HG02973 (cell line): Measurements from ENCODE around the gene LENG1.
A peak's percentile ranks its signal among the peaks of the same experiment; 100 is the strongest.

Source experiments
- ATAC-seq: cut with Tn5 transposase; IDR thresholded peaks from one replicate; pipeline ENCODE4 v1.9.1; 2021; ENCODE audit warnings: moderate library complexity; ENCODE audit not compliant: unreplicated experiment

LENG1 gene

GRCh38 chr19:54142166-54142780 lies 17.2 kb downstream of the LENG1 start:
- no peak for ATAC-seq

DNA sequence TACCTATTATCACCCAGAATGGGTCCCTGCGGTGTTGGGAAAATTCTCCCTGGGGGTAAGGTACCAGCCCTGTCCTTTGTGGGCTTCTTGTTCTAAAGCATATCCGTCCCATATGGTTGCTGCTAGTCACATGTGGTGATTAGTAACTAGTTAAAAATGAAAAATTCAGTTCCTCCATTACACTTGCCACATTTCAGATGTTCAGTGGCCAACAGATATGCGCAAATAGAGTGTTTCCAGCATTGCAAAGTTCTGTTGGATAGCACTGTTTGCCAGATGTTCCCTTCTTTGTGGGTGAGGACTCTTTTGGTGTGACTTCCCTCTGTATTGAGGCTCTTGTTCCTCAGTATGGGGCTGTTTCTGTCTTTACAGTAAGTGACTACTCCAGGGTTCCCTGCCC lies 18.2 kb downstream of the LENG1 start:
- ATAC-seq, result no peak

DNA sequence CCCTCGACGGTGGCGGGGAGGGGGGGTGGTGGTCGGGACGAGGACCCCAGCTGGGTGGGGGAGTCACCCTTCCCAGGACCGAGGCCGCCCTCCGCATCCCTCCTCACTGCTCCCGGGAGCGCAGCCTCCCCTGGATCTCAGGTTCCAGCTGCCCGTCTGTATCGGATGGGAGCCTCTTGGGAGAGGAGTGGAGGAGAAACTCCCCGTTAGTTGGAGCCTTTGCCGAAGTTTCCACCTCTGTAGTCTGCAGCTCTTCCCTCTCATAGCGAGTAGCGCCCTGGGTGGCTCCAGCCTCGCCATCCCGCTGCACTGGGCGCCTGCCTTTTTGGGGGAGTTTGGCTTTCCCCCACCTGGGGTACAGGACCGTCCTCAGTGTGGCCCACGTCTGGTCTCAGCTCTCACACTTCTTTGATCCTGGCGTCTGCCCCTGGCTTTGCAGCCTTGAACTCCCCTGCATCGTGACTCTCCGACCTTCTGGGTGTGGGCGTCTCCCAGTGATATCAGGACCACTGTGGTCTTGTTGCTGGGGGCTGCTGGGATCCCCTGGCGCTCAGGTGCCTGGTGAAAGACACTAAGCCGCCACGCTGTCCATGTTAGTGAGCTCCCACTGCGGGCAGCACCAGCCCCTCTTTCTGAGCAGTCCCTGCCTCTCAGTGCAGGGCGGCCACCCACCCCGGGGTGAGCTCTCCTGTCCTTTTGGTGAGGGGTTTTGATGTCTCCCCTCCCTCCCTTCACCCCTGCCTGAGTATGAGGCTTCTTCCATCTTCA lies 20.8 kb downstream of the LENG1 start:
- ATAC-seq, result no peak

DNA sequence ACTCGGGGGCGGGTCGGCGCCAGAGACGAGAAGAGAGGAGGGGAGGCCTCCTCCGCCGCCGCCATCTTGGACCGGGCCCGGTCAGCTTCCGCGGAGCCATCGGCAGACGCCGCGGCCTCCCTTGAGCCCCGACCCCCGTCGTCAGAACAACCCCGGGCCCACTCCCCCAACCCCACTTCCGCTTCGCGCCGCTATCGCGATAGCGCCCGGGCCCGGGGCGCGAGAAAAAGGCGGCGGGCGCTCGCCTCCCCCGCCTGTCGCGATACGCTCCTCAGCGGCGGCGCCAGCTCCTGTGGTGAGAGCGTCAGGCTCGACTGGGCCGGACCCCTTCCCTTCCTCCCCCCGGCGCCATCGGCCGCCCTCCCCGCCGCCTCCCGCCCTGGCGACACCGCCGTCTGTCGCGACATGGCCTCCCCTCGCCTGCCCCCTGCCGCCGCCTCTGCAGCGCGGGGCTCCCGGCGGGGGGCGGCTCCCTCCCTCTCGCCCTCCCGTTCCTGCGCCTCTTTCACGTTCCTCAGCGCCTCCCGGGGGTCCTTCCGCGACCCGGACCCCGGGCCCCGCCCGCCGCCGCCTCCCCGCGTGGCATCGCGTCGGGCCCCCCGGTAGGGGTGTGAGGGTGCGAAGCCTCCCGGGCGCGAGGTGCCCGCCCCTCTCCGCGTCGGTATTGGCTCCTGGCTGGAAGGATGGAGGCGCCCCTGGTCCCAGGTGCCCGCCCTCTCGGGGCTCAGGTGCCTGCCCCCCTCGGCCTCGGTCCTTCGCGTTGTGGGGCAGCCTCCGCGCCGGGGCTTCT lies 21.6 kb downstream of the LENG1 start, which contains the start of gene CNOT3:
TSS of gene CNOT3 (plus strand) at position 64 of the 790 bp plus-strand sequence. CDS start 5,217 bp downstream, outside the sequence.
- no peak for ATAC-seq

- ATAC-seq, result peak; percentile 69
Observed at GRCh38 chr19:54136864-54137698, 22.4 kb downstream of the LENG1 start.

DNA sequence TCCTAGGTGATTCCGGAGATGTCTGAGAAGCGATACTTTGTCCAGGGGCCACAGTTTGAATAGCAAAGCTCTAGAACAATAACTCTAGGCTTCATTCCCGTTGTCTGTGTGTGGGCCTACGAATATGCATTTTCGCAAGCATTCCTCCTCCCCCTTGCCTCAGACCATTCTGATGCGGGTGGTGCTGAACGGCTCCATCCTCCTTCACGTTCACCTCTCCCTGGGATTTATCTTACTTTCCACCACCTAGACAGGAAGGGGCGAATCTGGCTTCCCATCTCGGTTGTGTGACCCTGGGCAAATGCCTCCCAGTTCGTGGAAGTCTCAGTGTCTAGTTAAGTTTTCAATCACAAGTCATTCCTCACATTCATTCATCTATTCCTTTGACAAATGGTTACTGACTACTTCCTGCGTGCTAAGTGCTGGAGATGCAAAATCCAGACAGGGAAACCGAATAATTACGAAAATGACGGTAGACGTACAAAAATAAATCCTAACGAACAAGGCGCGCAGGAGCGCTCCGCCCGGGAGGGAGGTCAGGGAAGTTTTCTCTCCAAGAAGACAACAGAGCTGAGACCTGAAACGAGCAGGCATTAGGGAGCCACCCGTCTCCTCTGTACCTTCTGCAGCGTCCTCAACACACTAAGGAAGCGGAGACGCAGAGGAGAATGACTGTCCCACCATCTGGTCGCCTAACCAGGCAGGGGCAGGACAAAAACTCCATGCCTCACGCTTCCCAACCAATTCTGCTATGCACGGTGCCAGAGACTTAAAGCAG lies 23.2 kb downstream of the LENG1 start:
- peak; percentile 0 for ATAC-seq

- no peak for ATAC-seq
Observed at GRCh38 chr19:54133957-54134590, 25.4 kb downstream of the LENG1 start.

DNA sequence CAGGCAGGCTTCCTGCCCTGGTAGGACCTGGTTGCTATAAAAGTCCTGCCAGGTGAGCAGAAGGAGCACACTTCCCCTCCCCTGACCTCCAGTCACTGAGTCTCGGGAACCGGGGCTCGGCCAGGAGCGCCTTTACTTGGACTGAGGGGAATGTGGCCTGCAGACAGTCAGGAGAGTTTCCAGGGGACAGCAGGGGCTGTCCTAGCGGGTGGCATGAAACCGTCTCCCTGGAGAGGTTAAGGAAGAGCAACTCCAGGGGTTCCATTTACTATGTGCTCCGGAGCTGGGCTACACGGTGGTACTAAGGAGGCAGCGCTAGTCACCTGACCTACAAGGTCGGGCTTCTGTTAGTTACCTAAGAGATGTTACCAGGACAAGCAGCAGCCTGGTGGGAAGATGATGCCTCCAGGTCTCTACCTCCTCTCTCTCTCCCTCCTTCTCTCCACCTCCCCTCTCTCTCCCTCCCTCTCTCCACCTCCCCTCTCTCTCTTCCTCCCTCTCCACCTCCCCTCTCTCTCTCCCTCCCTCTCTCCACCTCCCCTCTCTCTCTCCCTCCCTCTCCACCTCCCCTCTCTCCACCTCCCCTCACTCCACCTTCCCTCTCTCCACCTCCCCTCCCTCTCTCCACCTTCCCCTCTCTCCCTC lies 26.1 kb downstream of the LENG1 start:
- ATAC-seq, result no peak

GRCh38 chr19:54129617-54129996 lies 29.9 kb downstream of the LENG1 start:
- ATAC-seq, result no peak

DNA sequence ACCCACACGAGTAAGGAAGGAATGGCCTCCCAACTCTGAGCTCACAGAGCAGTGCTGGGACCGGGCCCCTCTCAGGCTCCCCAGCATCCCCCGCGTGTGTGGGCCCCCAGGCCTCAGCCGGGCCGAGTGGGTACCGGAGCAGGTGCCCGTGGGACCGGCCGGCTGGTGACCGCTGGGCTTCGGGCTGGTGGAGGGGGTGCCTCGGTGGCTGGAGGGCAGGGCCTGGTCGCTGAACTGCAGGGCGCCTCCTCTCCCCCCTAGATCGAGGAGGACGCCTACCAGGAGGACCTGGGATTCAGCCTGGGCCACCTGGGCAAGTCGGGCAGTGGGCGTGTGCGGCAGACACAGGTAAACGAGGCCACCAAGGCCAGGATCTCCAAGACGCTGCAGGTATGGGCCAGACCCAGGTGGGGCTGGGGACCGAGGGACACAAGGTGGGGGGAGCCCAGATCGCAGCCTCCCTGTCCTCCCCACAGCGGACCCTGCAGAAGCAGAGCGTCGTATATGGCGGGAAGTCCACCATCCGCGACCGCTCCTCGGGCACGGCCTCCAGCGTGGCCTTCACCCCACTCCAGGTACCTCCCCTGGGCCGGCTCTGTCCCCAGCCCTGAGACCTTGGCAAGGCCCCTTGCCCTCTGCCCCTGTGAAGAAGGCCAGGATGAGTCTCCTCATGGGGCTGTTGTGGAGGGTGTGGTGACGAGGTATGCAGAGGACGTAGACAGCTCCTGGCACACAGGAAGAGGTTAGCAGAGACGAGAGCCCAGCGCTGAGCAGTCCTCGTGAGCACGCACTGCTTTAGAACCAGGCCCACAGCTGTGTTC lies 30.5 kb downstream of the LENG1 start:
- no peak for ATAC-seq

GRCh38 chr19:54128441-54128725 lies 31.1 kb downstream of the LENG1 start:
- ATAC-seq, result no peak

- ATAC-seq, result no peak
Observed at GRCh38 chr19:54127688-54128440, 31.7 kb downstream of the LENG1 start.

DNA sequence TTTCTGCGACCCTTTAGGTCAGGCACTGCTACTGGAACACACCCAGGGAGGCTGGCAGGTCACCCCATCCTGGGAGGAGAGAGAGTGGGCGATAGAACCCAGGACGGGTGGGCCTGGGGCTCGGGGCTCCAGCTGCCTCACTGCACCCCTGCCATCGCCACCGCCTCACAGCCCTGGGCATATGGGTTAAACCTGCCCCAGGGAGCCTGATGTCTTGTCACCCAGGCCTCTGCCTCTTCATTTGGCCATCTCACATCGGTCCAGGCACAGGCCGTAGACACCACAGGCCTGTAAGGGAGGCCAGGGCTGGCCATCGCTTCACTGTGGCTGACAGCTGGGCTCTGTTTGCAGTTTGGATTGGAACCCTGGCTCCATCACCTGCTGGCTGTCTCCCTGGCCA lies 33.8 kb downstream of the LENG1 start:
- ATAC-seq, result no peak

DNA sequence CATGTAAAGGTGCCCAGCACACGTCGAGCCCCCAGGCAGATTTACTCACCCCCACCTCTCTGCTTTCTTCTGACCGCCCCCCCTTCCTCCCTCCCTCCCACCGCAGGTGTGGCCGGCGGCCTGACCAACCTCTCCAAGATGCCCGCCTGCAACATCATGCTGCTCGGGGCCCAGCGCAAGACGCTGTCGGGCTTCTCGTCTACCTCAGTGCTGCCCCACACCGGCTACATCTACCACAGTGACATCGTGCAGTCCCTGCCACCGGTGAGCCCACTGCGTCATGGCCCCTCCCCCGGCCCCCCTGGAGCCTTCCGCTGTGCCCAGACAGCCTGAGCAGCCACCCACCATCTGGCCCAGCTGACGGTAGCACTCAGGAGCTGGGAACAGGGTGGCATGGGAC lies 35.1 kb downstream of the LENG1 start:
- ATAC-seq, result no peak

GRCh38 chr19:54123682-54124081 lies 35.8 kb downstream of the LENG1 start:
- ATAC-seq, result no peak

DNA sequence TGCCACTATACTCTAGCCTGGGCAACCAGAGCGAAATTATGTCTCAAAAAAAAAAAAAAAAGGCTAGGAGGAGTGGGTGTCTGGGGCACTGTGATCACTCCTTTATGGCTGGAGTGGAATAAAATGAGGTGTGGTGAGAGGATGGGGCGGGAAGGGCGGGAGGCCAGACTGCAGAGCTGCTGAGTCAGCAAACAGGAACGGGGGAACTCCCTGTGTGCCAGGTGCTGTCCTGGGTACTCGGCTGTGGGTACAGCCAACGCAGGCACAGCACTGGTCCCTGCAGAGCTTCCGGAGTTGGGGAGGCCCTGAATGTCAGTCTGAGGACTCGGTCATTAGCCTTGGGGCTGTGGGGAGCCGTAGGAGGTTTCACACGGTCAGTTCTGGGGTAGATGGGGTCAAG lies 38.3 kb downstream of the LENG1 start:
- no peak for ATAC-seq

DNA sequence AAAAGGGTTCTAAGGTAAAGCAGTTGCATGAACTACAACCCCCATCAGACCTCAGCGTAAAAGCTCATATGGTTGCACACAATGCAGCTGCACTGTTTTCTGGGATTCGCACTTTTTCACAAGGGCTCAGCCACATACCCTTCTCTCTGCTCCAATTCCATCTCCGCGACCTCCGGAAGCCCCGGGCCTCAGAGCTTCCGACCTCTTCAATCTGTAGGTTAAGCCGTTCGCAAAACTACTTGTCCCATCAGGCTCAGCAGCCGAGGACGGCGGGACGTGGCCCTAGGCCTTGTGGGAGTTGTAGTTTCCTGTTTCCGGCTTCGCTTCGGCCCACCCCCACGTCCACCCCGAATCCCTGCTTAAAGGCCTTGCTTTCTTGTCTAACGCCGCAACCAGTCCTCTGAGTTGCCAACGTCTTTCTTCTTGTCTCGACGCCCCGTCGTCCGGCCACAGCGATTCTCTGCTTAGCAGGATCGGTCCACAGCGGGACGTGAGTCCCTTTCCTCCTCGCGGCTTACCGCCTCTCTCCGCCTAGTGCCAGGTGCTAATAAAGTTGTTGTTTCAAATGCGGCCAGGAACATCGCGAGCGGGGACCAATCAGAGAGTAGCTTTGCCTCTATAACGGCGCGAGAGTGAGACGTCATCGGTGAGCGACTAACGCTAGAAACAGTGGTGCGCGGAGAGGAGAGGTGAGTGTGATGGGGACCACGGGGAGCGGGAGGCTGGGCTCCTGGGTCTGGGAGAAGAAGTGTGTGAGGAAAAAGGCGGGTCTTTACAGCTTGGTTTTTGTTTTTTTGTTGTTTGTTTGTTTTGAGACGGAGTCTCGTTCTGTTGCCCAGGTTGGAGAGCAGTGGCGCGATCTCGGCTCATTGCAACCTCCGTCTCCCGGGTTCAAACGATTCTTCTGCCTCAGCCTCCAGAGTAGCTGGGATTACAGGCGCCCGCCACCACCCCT lies 44.1 kb downstream of the LENG1 start, which contains the start of the genes PRPF31 and TFPT:
TSS of gene PRPF31 (plus strand) at position 646 of the 955 bp plus-strand sequence. CDS start 2,525 bp downstream, outside the sequence.
TSS of gene TFPT (minus strand) at position 549 of the 955 bp plus-strand sequence. CDS start at position 161, 388 bp downstream.
- ATAC-seq, result peak; percentile 76
